ENCODE results near the gene ZNF180. TPM values are rescaled to one million over a fixed set of nuclear protein-coding genes. Genes with fewer than 3 reads are reported as not detected.

The ZNF180 gene
- total RNA-seq, 1 donor from 2014 or later = 5.7 TPM

DNA sequence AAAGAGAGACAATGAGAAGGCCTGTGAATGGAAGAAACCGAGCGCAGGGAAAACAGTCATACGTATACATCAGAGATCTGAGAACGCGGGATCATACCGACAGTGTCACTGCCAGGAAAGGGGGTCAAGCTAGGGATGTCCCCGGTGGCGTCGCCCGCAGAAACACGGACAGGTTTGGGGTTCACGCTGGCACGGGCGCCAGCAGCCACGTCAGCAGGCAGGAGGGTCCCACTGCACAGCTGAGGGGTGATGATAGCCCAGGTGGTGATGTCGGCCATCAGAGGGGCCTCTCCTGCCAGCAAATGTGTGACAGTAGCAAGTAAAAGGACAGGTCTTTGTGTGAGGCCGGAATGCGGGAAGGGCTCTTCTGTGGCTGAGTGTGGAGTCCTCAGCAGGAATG is 48.6 kb downstream of the ZNF180 start:
- H3K9ac ChIP-seq (ENCODE audit: low read depth in 1 of 3, low read length in 3 of 3) = no peak overlapping the region
- H3K27ac ChIP-seq (ENCODE audit: low read depth, low read length) = no peak overlapping the region
- H3K4me1 ChIP-seq (ENCODE audit: control insufficient read depth in 3 of 3, insufficient read depth in 3 of 3, low read length in 3 of 3) = peaks cover 0 to 3% (median 0%) of the 10 kb centered on the region in 3 donors
- H3K36me3 ChIP-seq (ENCODE audit: control insufficient read depth in 3 of 3, insufficient read depth in 3 of 3, low read length in 3 of 3) = peaks cover 0 to 2% (median 0%) of the 10 kb centered on the region in 3 donors
- peaks cover 7 to 21% (median 8%) of the 10 kb centered on the region in 3 donors for H3K9me3 ChIP-seq (ENCODE audit: control insufficient read depth in 3 of 3, low read length in 3 of 3)
- H3K27me3 ChIP-seq (ENCODE audit: control insufficient read depth in 3 of 3, insufficient read depth in 3 of 3, low read length in 3 of 3) = peaks cover 0 to 3% (median 0%) of the 10 kb centered on the region in 3 donors
- H3K4me3 ChIP-seq (ENCODE audit: low read length in 3 of 3) = no peak overlapping the region

GRCh38 chr19:44447916-44448674 is 52.2 kb downstream of the ZNF180 start, which contains the start of gene ZNF229:
TSS of gene ZNF229 (minus strand) at chr19:44448472. CDS start at chr19:44442847, 5,625 bp downstream.
- Histone ChIP-seq H3K27me3 (ENCODE audit: control insufficient read depth in 3 of 3, insufficient read depth in 3 of 3, low read length in 3 of 3) (peaks cover 0 to 3% (median 0%) of the 10 kb centered on the region in 3 donors), H3K27ac (ENCODE audit: low read depth, low read length) (no peak within 1 kb of the TSS), H3K9ac (ENCODE audit: low read depth in 1 of 3, low read length in 3 of 3) (peak within 1 kb of the TSS; percentile 62 to 81 (median 68)), H3K9me3 (ENCODE audit: control insufficient read depth in 3 of 3, low read length in 3 of 3) (peaks cover 5 to 17% (median 13%) of the 10 kb centered on the region in 3 donors), H3K36me3 (ENCODE audit: control insufficient read depth in 3 of 3, insufficient read depth in 3 of 3, low read length in 3 of 3) (peaks cover 9 to 20% (median 13%) of the 10 kb centered on the region in 3 donors), H3K4me3 (ENCODE audit: low read length in 3 of 3) (peak within 1 kb of the TSS; percentile 86 to 95 (median 88)), H3K4me1 (ENCODE audit: control insufficient read depth in 3 of 3, insufficient read depth in 3 of 3, low read length in 3 of 3) (peaks cover 0 to 3% (median 0%) of the 10 kb centered on the region in 3 donors)

- H3K4me3 ChIP-seq (ENCODE audit: low read length in 3 of 3) = no peak overlapping the region
- H3K27ac ChIP-seq (ENCODE audit: low read depth, low read length) = no peak overlapping the region
- H3K9me3 ChIP-seq (ENCODE audit: control insufficient read depth in 3 of 3, low read length in 3 of 3) = peaks cover 0 to 31% (median 5%) of the 10 kb centered on the region in 3 donors
- H3K4me1 ChIP-seq (ENCODE audit: control insufficient read depth in 3 of 3, insufficient read depth in 3 of 3, low read length in 3 of 3) = no peaks in the 10 kb centered on the region
- H3K36me3 ChIP-seq (ENCODE audit: control insufficient read depth in 3 of 3, insufficient read depth in 3 of 3, low read length in 3 of 3) = peaks cover 9 to 45% (median 21%) of the 10 kb centered on the region in 3 donors
- H3K27me3 ChIP-seq (ENCODE audit: control insufficient read depth in 3 of 3, insufficient read depth in 3 of 3, low read length in 3 of 3) = no peaks in the 10 kb centered on the region
- no peak overlapping the region for H3K9ac ChIP-seq (ENCODE audit: low read depth in 1 of 3, low read length in 3 of 3)
These were observed 61.9 kb downstream of the ZNF180 start for GRCh38 chr19:44438441-44438840.

- no peak overlapping the region for H3K27ac ChIP-seq (ENCODE audit: low read depth, low read length)
- no peak overlapping the region for H3K9ac ChIP-seq (ENCODE audit: low read depth in 1 of 3, low read length in 3 of 3)
- no peak overlapping the region for H3K4me3 ChIP-seq (ENCODE audit: low read length in 3 of 3)
- no peaks in the 10 kb centered on the region for H3K4me1 ChIP-seq (ENCODE audit: control insufficient read depth in 3 of 3, insufficient read depth in 3 of 3, low read length in 3 of 3)
- H3K36me3 ChIP-seq (ENCODE audit: control insufficient read depth in 3 of 3, insufficient read depth in 3 of 3, low read length in 3 of 3) = peaks cover 10 to 49% (median 28%) of the 10 kb centered on the region in 3 donors
- peaks cover 3 to 43% (median 5%) of the 10 kb centered on the region in 3 donors for H3K9me3 ChIP-seq (ENCODE audit: control insufficient read depth in 3 of 3, low read length in 3 of 3)
- H3K27me3 ChIP-seq (ENCODE audit: control insufficient read depth in 3 of 3, insufficient read depth in 3 of 3, low read length in 3 of 3) = no peaks in the 10 kb centered on the region
These were observed 64.9 kb downstream of the ZNF180 start for GRCh38 chr19:44435441-44435840.

- H3K27me3 ChIP-seq (ENCODE audit: control insufficient read depth in 3 of 3, insufficient read depth in 3 of 3, low read length in 3 of 3) = no peaks in the 10 kb centered on the region
- H3K4me3 ChIP-seq (ENCODE audit: low read length in 3 of 3) = peak overlapping the region in 1 of 3 donors; percentile 40
- H3K9me3 ChIP-seq (ENCODE audit: control insufficient read depth in 3 of 3, low read length in 3 of 3) = peaks cover 12 to 55% (median 23%) of the 10 kb centered on the region in 3 donors
- H3K9ac ChIP-seq (ENCODE audit: low read depth in 1 of 3, low read length in 3 of 3) = no peak overlapping the region
- no peaks in the 10 kb centered on the region for H3K4me1 ChIP-seq (ENCODE audit: control insufficient read depth in 3 of 3, insufficient read depth in 3 of 3, low read length in 3 of 3)
- H3K27ac ChIP-seq (ENCODE audit: low read depth, low read length) = no peak overlapping the region
- peaks cover 27 to 57% (median 36%) of the 10 kb centered on the region in 3 donors for H3K36me3 ChIP-seq (ENCODE audit: control insufficient read depth in 3 of 3, insufficient read depth in 3 of 3, low read length in 3 of 3)
These were observed 69.4 kb downstream of the ZNF180 start for GRCh38 chr19:44430956-44431355.

Other genes with a start within 250 kb of the ZNF180 start
- gene ZNF233, start 240.6 kb downstream of the ZNF180 start, total RNA-seq = 1.6 TPM
- gene ZNF235, start 195.5 kb downstream of the ZNF180 start, total RNA-seq = 8.9 TPM
- 5.7 TPM for gene ZNF112, start 143.8 kb downstream of the ZNF180 start, total RNA-seq
- 7.3 TPM for gene ZNF285, start 98.9 kb downstream of the ZNF180 start, total RNA-seq
- gene ZNF229, start 52.0 kb downstream of the ZNF180 start, total RNA-seq = 6.8 TPM
- not detected for gene CEACAM20, start 29.2 kb upstream of the ZNF180 start, total RNA-seq
- gene IGSF23, start 113.0 kb upstream of the ZNF180 start, total RNA-seq = not detected
- 15.7 TPM for gene PVR, start 143.4 kb upstream of the ZNF180 start, total RNA-seq
- gene CEACAM19, start 171.0 kb upstream of the ZNF180 start, total RNA-seq = 2.6 TPM
- 1.0 TPM for gene CEACAM16, start 198.6 kb upstream of the ZNF180 start, total RNA-seq
- 3.1 TPM for gene BCL3, start 248.2 kb upstream of the ZNF180 start, total RNA-seq

Measured in skeletal muscle tissue (tissue), 4 donors.